Tibial artery (tissue), 4 donors: ENCODE measurements around the gene GDPD4.

Experiments used
- DNase-seq, 2 donors: peaks; one replicate each; pipeline ENCODE4 v3.0.0-alpha.2; 2019
- H3K27ac ChIP-seq, 2 donors: fragments of 200-600 bp; sonication (generic) in 1 of 2; 1 replicate in 1 of 2; 2 replicates in 1 of 2; pipeline ENCODE4 v1.5.1; 2018 to 2019; ENCODE audit warnings: mild to moderate bottlenecking in 1 of 2
- H3K27me3 ChIP-seq, 2 donors: fragments of 200-600 bp; sonication (generic) in 1 of 2; one replicate each; pipeline versions ENCODE4 v1.5.1 to v1.6.0; 2016 to 2019
- H3K36me3 ChIP-seq, 3 donors: fragments of 200-600 bp; sonication (generic) in 2 of 3; one replicate each; pipeline ENCODE4 v1.5.1; 2016 to 2019; ENCODE audit warnings: mild to moderate bottlenecking in 2 of 3
- H3K4me1 ChIP-seq, 4 donors: fragments of 200-600 bp; sonication (generic) in 2 of 4; 1 replicate in 3 of 4; 2 replicates in 1 of 4; pipeline ENCODE4 v1.5.1; 2016 to 2019
- H3K4me3 ChIP-seq, 2 donors: fragments of 200-600 bp; sonication (generic) in 1 of 2; 1 replicate in 1 of 2; 2 replicates in 1 of 2; pipeline ENCODE4 v1.5.1; 2018 to 2019; ENCODE audit warnings: mild to moderate bottlenecking in 2 of 2
- H3K9me3 ChIP-seq, 3 donors: fragments of 200-600 bp; sonication (generic) in 1 of 3; one replicate each; pipeline ENCODE4 v1.5.1; 2016 to 2019
- CTCF ChIP-seq, 2 experiments: fragments of 200-600 bp in 1 of 2; fragments of 450-650 bp in 1 of 2; IDR thresholded peaks; one replicate each; pipeline ENCODE4 v1.5.1; 2017 to 2019; ENCODE audit warnings: antibody characterized with exemption in 2 of 2, mild to moderate bottlenecking in 1 of 2, moderate library complexity in 1 of 2
- intact Hi-C: fragments of 100-400 bp; cut with DNase I; formaldehyde crosslinking; loops from one replicate; pipeline ENCODE4 v1.15.0; 2023; ENCODE audit warnings: low total_unique reads

Gene GDPD4

GRCh38 chr11:77301510-77301909 lies at the start of gene GDPD4:
GDPD4 (minus strand) TSS chr11:77301686; CDS start chr11:77285137, 16,549 bp downstream.
- Histone ChIP-seq H3K4me3 (no peak within 1 kb of the TSS), H3K27ac (no peak within 1 kb of the TSS), H3K36me3 (no peaks in the 10 kb centered on the region), H3K9me3 (no peaks in the 10 kb centered on the region), H3K4me1 (no peaks in the 10 kb centered on the region), H3K27me3 (no peaks in the 10 kb centered on the region)
- intact Hi-C loops = no loop called here
- no peak for TF ChIP-seq CTCF (IDR thresholded peaks at IDR 0.05)
- DNase-seq = no peak

- no peaks in the 10 kb centered on the region for H3K9me3 ChIP-seq
- H3K36me3 ChIP-seq = peaks cover 0 to 10% (median 3%) of the 10 kb centered on the region in 3 donors
- intact Hi-C loops = no loop called here
Measured at GRCh38 chr11:77347948-77348347, 46.5 kb upstream of the GDPD4 start.

GRCh38 chr11:77346906-77347603 lies 45.6 kb upstream of the GDPD4 start:
- peaks cover 0 to 18% (median 6%) of the 10 kb centered on the region in 3 donors for H3K36me3 ChIP-seq
- no peaks in the 10 kb centered on the region for H3K9me3 ChIP-seq
- no peak for TF ChIP-seq CTCF (IDR thresholded peaks at IDR 0.05)
- H3K4me3 ChIP-seq = no peak overlapping the region
- intact Hi-C loops = no loop called here
- no peak for DNase-seq
- no peaks in the 10 kb centered on the region for H3K4me1 ChIP-seq
- H3K27me3 ChIP-seq = no peaks in the 10 kb centered on the region
- H3K27ac ChIP-seq = no peak overlapping the region

More at GRCh38 chr11:77347948-77348347, 46.5 kb upstream of the GDPD4 start:
- Histone ChIP-seq H3K27ac (no peak overlapping the region), H3K4me3 (no peak overlapping the region), H3K27me3 (no peaks in the 10 kb centered on the region), H3K4me1 (peaks cover 0 to 4% (median 1%) of the 10 kb centered on the region in 4 donors)
- no peak for TF ChIP-seq CTCF (IDR thresholded peaks at IDR 0.05)
- no peak for DNase-seq

GRCh38 chr11:77345621-77346020 lies 44.1 kb upstream of the GDPD4 start:
- no peak for TF ChIP-seq CTCF (IDR thresholded peaks at IDR 0.05)

GRCh38 chr11:77340501-77340900 lies 39.0 kb upstream of the GDPD4 start:
- Histone ChIP-seq H3K36me3 (peaks cover 30 to 58% (median 50%) of the 10 kb centered on the region in 3 donors), H3K27ac (no peak overlapping the region), H3K27me3 (no peaks in the 10 kb centered on the region), H3K9me3 (no peaks in the 10 kb centered on the region), H3K4me3 (no peak overlapping the region), H3K4me1 (no peaks in the 10 kb centered on the region)
- DNase-seq = no peak
- no peak for TF ChIP-seq CTCF (IDR thresholded peaks at IDR 0.05)
- intact Hi-C loops = no loop called here

More at GRCh38 chr11:77345621-77346020, 44.1 kb upstream of the GDPD4 start:
- no peak for DNase-seq
- intact Hi-C loops = no loop called here
- no peak overlapping the region for H3K4me3 ChIP-seq
- H3K9me3 ChIP-seq = no peaks in the 10 kb centered on the region
- H3K27me3 ChIP-seq = no peaks in the 10 kb centered on the region
- H3K36me3 ChIP-seq = peaks cover 9 to 33% (median 12%) of the 10 kb centered on the region in 3 donors
- H3K4me1 ChIP-seq = no peaks in the 10 kb centered on the region
- H3K27ac ChIP-seq = no peak overlapping the region
